Activated CD8-positive, alpha-beta T cell treated with anti-CD3 and anti-CD28 coated beads, Interleukin-2, amount 10 ng/mL, durations not matched to agents 7 days and 5 days (primary cell): ENCODE results near the gene NCK2. TPM values are rescaled to one million over a fixed set of nuclear protein-coding genes. Genes with fewer than 3 reads are reported as not detected.
A peak's percentile ranks its signal among the peaks of the same experiment; 100 is the strongest.

Experiments
- ATAC-seq: fragments of 150-1000 bp; cut with Tn5 transposase; one replicate; pipeline ENCODE4 v1.10.0; 2021; ENCODE audit warnings: moderate library complexity
- CTCF ChIA-PET: fragments of 350-600 bp; sonication (Branson Sonifier 250); formaldehyde crosslinking; loops from one replicate; lab custom pipeline; 2021; ENCODE audit warnings: antibody characterized with exemption; lab: Charles Lee
- POLR2A ChIA-PET: fragments of 350-600 bp; sonication (Branson Sonifier 250); formaldehyde crosslinking; loops from one replicate; lab custom pipeline; 2021; ENCODE audit warnings: antibody characterized with exemption; lab: Charles Lee
- DNase-seq: peaks from one replicate; pipeline ENCODE4 v3.0.0-alpha.2; 2020
- H3K27ac Mint-ChIP-seq: one replicate; pipeline ENCODE4 v1.8.0; 2021; ENCODE audit warnings: mild to moderate bottlenecking, mixed read lengths
- H3K27me3 Mint-ChIP-seq: one replicate; pipeline ENCODE4 v1.8.0; 2021; ENCODE audit warnings: low read depth, mixed read lengths
- H3K36me3 Mint-ChIP-seq: one replicate; pipeline ENCODE4 v1.8.0; 2021; ENCODE audit warnings: low read depth, mixed read lengths
- H3K4me1 Mint-ChIP-seq: one replicate; pipeline ENCODE4 v1.8.0; 2021; ENCODE audit warnings: low read depth, mixed read lengths
- H3K4me3 Mint-ChIP-seq: one replicate; pipeline ENCODE4 v1.8.0; 2021; ENCODE audit warnings: mild to moderate bottlenecking, mixed read lengths
- H3K9me3 Mint-ChIP-seq: one replicate; pipeline ENCODE4 v1.8.0; 2022; ENCODE audit warnings: mixed read lengths; ENCODE audit not compliant: insufficient read depth
- total RNA-seq, 2 experiments: library from RNA; stranded (reverse); gene quantifications; one replicate each; pipeline ENCODE4 v1.2.3, GENCODE V29; 2021

NCK2 gene
- total RNA-seq, 2 experiments from 2014 or later, result 60.7 to 61.3 TPM

DNA sequence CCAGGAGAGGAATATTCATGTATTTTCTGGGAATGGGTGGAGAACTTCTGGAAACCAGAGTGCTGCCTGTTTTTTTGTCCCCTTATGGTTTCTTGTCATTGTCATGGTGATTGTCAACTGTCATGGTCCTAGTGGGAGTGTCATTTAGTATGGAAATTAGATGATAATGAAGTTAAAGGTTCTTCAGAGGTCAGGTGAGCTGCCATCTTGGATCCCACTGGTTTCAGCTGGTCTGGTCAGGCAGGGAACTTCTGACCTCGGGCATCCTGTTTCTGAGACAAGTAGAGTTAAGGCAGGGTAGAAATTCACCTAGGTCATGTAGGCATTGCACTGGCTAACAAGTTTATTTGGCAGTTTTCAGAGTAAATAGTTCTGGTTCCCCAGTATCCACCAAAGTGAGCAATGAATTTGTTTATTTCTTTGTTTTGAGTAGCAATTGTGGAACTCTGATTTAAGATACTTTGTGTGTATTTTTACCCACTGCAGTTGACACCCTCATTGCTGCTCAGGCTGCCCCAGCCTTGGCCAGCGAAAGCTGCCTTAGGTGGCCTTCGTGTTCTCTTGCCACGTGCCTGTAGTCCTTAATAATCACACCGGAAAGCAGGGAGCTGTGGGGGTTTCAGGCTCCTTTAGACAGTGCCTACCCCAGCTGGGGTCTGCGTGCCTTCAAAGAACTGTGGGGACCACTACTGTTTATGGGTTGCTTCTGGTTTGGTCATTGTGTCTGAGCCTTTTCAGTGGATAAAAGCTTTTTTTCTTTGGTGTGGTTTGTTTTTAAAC is 48.7 kb downstream of the NCK2 start:
- Mint-ChIP-seq H3K27ac (peak overlapping the region; percentile 76), H3K27me3 (no peaks in the 10 kb centered on the region), H3K4me3 (no peak overlapping the region), H3K9me3 (no peaks in the 10 kb centered on the region), H3K36me3 (peaks cover 41% of the 10 kb centered on the region), H3K4me1 (peaks cover 90% of the 10 kb centered on the region)
- POLR2A ChIA-PET, result interaction anchor here (1.1 to 2.7 kb wide), 4 partner anchors 11 to 47 kb away, joined by 4 to 11 read pairs (median 4); no protein-coding TSS in a partner anchor
- CTCF ChIA-PET, result interaction anchor here (1.5 kb wide), 1 partner anchor 285 kb away, joined by 3 read pairs; no protein-coding TSS in a partner anchor
- ATAC-seq (no peak), DNase-seq (peak; percentile 51)

DNA sequence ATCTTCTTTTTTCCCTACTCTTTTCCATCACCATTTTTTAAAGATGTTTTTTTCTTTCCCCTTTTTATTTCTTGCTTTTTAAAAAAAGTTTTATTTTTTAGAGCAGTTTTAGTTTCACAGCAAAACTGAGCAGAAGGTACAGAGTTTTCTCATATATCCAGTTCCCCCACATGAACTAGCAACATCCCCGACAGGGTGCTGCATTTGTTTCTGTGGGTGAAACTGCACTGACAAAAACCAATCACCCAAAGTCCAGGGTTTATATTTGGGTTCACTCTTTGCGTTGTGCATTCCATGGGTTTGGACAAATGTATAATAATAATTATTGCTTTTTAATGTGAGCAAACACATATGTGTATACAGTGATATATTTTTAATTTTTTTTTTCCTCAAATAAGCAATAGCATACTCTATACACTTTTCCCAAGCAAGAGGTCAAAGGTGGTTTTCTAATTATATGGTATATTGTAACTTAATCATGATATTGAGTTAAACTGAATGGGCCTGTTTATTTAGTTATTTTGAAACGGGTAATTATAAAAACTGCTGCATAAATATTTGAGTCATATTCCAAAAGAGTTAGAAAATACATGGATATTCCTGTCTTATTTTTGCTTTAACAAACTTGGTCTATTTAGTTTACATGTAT is 50.3 kb downstream of the NCK2 start:
- no peak for DNase-seq
- H3K4me1 Mint-ChIP-seq, result peaks cover 90% of the 10 kb centered on the region
- CTCF ChIA-PET, result interaction anchor here (0.6 to 6.2 kb wide), 6 partner anchors 6 to 299 kb away, joined by 3 to 54 read pairs (median 4); no protein-coding TSS in a partner anchor
- ATAC-seq, result no peak
- POLR2A ChIA-PET, result interaction anchor here (0.6 to 5.0 kb wide), 8 partner anchors 8 to 300 kb away, joined by 3 to 44 read pairs (median 4); no protein-coding TSS in a partner anchor
- H3K4me3 Mint-ChIP-seq, result peak overlapping the region; percentile 71
- peak overlapping the region; percentile 97 for H3K27ac Mint-ChIP-seq
- H3K36me3 Mint-ChIP-seq, result peaks cover 38% of the 10 kb centered on the region
- no peaks in the 10 kb centered on the region for H3K9me3 Mint-ChIP-seq
- no peaks in the 10 kb centered on the region for H3K27me3 Mint-ChIP-seq

DNA sequence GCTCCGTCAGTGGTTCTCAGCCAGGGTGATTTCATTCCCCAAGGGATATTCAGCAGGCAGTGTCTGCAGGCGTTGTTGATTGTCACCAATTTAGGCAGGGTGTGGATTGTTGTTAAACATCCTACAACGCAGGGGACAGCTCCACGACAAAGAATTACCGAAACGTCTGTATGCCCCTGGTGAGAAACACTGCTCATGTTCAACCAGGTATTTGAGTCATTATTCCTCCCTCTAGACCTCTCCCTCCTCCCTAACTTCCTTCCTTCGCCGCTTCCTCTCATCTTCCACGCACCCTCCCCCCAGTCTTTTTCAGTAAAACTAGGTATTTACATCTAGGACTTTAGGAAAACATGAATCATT is 50.8 kb downstream of the NCK2 start:
- DNase-seq, result no peak
- H3K36me3 Mint-ChIP-seq, result peaks cover 40% of the 10 kb centered on the region

DNA sequence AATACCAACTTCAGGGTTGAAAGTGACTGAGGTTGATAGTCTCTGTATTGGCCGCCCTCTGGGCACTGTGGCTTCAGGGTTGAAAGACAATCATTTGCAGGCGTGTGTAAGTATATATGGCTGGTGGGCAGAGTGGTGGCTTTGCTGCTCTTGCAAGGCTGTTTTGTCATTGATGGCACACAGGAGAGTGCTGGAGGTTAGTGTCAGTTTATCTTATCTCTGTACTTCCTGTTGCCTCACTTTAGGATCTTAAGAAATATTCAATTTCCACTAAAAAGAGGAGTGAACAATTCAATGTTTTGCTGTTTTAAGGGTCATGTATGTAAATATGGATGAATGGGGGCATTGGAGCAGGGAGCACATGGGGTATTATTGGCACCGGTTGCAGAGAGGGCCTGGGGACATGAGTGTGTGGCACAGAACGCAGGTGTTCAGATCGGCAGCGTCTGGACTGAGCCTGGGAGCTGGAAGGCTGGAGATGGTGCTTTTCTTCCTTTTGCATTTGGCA is 51.5 kb downstream of the NCK2 start:
- ATAC-seq (peak; percentile 66), DNase-seq (peak; percentile 75)
- no peaks in the 10 kb centered on the region for H3K9me3 Mint-ChIP-seq
- H3K27me3 Mint-ChIP-seq, result no peaks in the 10 kb centered on the region
- H3K27ac Mint-ChIP-seq, result peak overlapping the region; percentile 97
- H3K4me1 Mint-ChIP-seq, result peaks cover 90% of the 10 kb centered on the region
- ChIA-PET POLR2A (interaction anchor here (0.6 to 5.0 kb wide), 9 partner anchors 9 to 138 kb away, joined by 3 to 44 read pairs (median 4); no protein-coding TSS in a partner anchor), CTCF (interaction anchor here (0.6 to 6.2 kb wide), 9 partner anchors 7 to 298 kb away, joined by 3 to 54 read pairs (median 5); no protein-coding TSS in a partner anchor)
- H3K36me3 Mint-ChIP-seq, result peaks cover 39% of the 10 kb centered on the region
- peak overlapping the region; percentile 71 for H3K4me3 Mint-ChIP-seq

More for the DNA sequence above, 50.8 kb downstream of the NCK2 start:
- Mint-ChIP-seq H3K4me1 (peaks cover 90% of the 10 kb centered on the region), H3K27me3 (no peaks in the 10 kb centered on the region), H3K4me3 (peak overlapping the region; percentile 71), H3K27ac (peak overlapping the region; percentile 97), H3K9me3 (no peaks in the 10 kb centered on the region)
- CTCF ChIA-PET, result interaction anchor here (0.6 to 6.2 kb wide), 6 partner anchors 7 to 298 kb away, joined by 3 to 54 read pairs (median 4); no protein-coding TSS in a partner anchor
- peak; percentile 17 for ATAC-seq
- POLR2A ChIA-PET, result interaction anchor here (0.6 to 5.0 kb wide), 9 partner anchors 8 to 299 kb away, joined by 3 to 44 read pairs (median 4); no protein-coding TSS in a partner anchor

DNA sequence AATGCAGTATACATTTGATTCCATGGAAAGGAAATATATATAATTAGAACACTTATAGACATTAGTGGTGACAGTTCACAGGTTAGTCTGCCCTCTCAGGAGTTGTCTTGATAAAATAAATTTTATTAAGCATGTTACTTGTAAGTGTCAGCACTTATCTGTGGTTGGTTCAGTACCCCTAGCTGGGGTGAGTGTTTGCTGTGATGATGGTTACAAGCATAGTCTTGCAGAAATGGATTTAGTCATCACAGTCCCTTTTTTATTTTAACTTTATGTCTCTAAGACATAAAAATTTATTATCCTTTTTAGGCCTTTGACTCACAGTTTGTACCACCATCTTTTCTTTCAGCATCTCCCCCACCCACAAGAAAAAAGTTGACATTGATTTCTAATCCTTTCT is 52.1 kb downstream of the NCK2 start:
- ATAC-seq (peak; percentile 7), DNase-seq (no peak)
- Mint-ChIP-seq H3K9me3 (no peaks in the 10 kb centered on the region), H3K4me3 (peak overlapping the region; percentile 71), H3K36me3 (peaks cover 38% of the 10 kb centered on the region), H3K4me1 (peaks cover 90% of the 10 kb centered on the region), H3K27me3 (no peaks in the 10 kb centered on the region), H3K27ac (peak overlapping the region; percentile 97)
- CTCF ChIA-PET, result interaction anchor here (0.9 to 6.2 kb wide), 7 partner anchors 8 to 298 kb away, joined by 4 to 54 read pairs (median 7); no protein-coding TSS in a partner anchor
- POLR2A ChIA-PET, result interaction anchor here (1.3 to 5.0 kb wide), 7 partner anchors 10 to 297 kb away, joined by 3 to 44 read pairs (median 11); no protein-coding TSS in a partner anchor

DNA sequence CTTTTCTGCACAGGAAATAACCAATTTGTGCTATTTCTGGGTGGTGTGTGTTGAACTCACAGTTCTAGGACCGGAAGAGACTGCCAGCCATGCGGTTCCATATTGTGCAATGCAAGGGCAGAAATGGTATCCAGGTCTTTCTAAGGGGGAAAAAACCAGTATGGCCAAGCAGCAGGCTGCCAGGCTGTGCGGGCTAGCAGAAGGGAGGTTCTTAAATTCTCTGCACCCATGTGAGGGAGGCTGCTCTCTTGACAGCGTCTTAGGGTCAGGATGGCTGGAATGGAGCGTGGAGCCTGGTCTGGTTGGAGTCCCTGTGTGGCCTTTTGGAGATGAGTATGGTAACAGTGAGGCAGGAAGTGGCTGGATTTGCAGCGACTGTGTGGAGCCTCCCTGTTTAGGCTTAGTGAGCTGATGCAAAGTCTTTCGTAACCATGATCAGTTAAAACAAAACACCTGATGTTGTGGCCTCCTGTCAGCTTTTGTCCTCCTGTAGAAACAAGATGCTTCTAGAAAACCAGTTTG is 52.6 kb downstream of the NCK2 start:
- peak overlapping the region; percentile 97 for H3K27ac Mint-ChIP-seq
- ChIA-PET POLR2A (interaction anchor here (0.6 to 5.0 kb wide), 13 partner anchors 8 to 363 kb away, joined by 3 to 44 read pairs (median 8); no protein-coding TSS in a partner anchor), CTCF (interaction anchor here (0.9 to 6.2 kb wide), 17 partner anchors 9 to 297 kb away, joined by 3 to 54 read pairs (median 5); no protein-coding TSS in a partner anchor)
- peaks cover 39% of the 10 kb centered on the region for H3K36me3 Mint-ChIP-seq
- DNase-seq (peak; percentile 75), ATAC-seq (peak; percentile 46)
- H3K4me1 Mint-ChIP-seq, result peaks cover 90% of the 10 kb centered on the region
- H3K9me3 Mint-ChIP-seq, result no peaks in the 10 kb centered on the region
- H3K27me3 Mint-ChIP-seq, result no peaks in the 10 kb centered on the region
- peak overlapping the region; percentile 71 for H3K4me3 Mint-ChIP-seq

DNA sequence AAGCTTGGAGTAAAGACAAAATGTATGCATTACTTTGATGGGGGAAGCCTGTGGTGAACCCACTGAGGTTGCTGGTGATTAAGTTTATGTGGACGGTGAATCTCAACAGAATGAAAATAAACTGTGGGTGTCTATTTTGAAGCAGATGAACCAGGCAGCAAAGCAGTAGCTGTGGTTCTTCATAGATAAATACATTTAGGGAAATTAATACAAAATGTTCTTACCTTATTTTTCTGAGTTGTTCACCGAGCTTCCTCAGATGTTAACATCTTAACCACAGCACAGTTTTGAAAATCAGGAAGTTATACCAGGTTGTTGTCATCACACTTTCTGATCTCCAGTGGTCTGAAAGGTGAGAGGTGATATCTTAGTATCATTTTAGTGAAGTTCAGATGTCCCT is 53.9 kb downstream of the NCK2 start:
- POLR2A ChIA-PET, result interaction anchor here (0.6 to 5.0 kb wide), 14 partner anchors 9 to 362 kb away, joined by 3 to 44 read pairs (median 8); no protein-coding TSS in a partner anchor
- Mint-ChIP-seq H3K27ac (peak overlapping the region; percentile 97), H3K27me3 (no peaks in the 10 kb centered on the region), H3K4me3 (peak overlapping the region; percentile 71), H3K36me3 (peaks cover 38% of the 10 kb centered on the region), H3K4me1 (peaks cover 90% of the 10 kb centered on the region), H3K9me3 (no peaks in the 10 kb centered on the region)
- ATAC-seq (peak; percentile 28), DNase-seq (peak; percentile 68)
- CTCF ChIA-PET, result interaction anchor here (1.0 to 6.2 kb wide), 17 partner anchors 10 to 296 kb away, joined by 3 to 54 read pairs (median 5); no protein-coding TSS in a partner anchor

DNA sequence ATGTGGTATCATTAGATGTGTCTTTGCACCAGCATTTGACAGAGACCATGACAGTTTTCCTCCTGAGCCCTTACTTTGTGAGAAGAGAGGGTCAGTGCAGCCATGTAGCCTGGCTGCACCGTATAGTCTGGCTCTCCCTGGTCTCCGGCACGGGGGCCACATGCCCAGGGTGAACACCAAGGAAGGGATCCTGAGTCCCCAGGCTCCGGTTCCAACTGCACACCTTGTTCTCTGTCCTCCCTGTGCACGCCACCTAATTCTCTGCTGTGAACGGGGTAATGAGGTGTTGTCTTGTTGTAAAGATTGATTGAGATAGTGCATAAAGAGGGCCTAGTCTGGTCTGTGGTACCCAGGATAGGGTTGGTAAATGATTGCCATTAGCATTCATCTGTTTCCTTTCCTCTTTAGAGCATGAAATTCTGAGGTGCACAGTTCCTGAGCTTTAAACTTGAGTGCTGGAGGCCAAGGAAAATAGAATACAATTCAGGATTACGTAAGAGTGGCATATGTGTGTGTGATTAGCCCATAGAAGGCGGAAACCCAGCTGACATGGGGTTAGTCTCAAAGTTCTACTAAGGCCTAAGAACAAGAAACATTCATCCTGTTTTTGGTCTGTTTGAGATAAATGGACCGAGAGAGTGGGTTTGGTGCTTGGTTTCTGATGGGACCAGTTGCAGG is 55.5 kb downstream of the NCK2 start:
- peak overlapping the region; percentile 97 for H3K27ac Mint-ChIP-seq
- H3K36me3 Mint-ChIP-seq, result peaks cover 48% of the 10 kb centered on the region
- peak overlapping the region; percentile 55 for H3K4me3 Mint-ChIP-seq
- no peaks in the 10 kb centered on the region for H3K9me3 Mint-ChIP-seq
- CTCF ChIA-PET, result interaction anchor here (0.9 to 6.2 kb wide), 9 partner anchors 11 to 298 kb away, joined by 3 to 54 read pairs (median 5); no protein-coding TSS in a partner anchor
- no peaks in the 10 kb centered on the region for H3K27me3 Mint-ChIP-seq
- H3K4me1 Mint-ChIP-seq, result peaks cover 99% of the 10 kb centered on the region
- DNase-seq (no peak), ATAC-seq (no peak)
- POLR2A ChIA-PET, result interaction anchor here (0.9 to 5.0 kb wide), 8 partner anchors 10 to 54 kb away, joined by 3 to 44 read pairs (median 8); no protein-coding TSS in a partner anchor

DNA sequence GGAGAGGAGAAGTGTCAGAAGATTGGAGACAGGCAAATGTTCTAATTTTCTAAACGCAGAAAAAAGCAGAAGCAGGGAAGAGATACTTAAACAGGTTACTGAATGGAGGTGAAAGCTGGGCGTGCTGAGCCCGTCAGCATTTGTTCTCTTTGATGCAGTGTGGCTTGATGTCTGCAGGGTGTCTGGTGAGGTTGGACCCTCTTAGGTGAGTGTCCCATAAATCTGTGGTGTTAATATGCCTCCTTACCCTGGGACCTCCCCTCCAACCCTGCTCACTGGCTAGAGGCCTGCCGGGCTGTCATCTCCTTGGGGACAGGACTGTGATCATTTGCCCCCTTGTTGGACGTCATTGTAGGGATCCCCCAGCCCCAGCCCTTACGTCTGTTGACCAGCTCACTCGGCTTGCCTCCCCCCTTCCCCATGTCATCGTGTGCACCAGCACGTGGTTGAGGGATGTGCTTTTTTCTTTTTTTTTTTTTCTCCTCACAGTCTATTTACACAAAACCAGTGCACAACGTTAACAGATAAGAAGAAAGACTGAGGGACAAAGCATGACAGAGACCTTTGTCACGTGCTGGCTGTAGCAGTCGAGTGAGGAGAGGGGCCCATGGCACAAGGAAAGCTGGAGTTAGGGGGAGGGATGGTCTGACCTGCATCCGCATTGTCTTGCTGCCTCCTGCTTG is 56.4 kb downstream of the NCK2 start:
- POLR2A ChIA-PET, result interaction anchor here (0.9 to 2.2 kb wide), 2 partner anchors 11 to 55 kb away, joined by 3 to 13 read pairs; no protein-coding TSS in a partner anchor
- H3K36me3 Mint-ChIP-seq, result peaks cover 55% of the 10 kb centered on the region

More for the DNA sequence above, 56.4 kb downstream of the NCK2 start:
- no peaks in the 10 kb centered on the region for H3K9me3 Mint-ChIP-seq
- CTCF ChIA-PET, result interaction anchor here (1.1 to 6.2 kb wide), 5 partner anchors 12 to 297 kb away, joined by 3 to 54 read pairs (median 6); no protein-coding TSS in a partner anchor
- ATAC-seq (no peak), DNase-seq (no peak)
- H3K27ac Mint-ChIP-seq, result peak overlapping the region; percentile 97
- no peaks in the 10 kb centered on the region for H3K27me3 Mint-ChIP-seq
- H3K4me1 Mint-ChIP-seq, result peaks cover 96% of the 10 kb centered on the region
- H3K4me3 Mint-ChIP-seq, result peak overlapping the region; percentile 55
